Activated naive CD8-positive, alpha-beta T cell treated with anti-CD3 and anti-CD28 coated beads, Interleukin-2, amount 10 ng/mL, durations not matched to agents 7 days and 5 days (primary cell): ENCODE data around the gene NLRP4. TPM values are rescaled to one million over a fixed set of nuclear protein-coding genes. Genes with fewer than 3 reads are reported as not detected.

Experiments used
- ATAC-seq: fragments of 150-1000 bp; cut with Tn5 transposase; one replicate; pipeline ENCODE4 v1.10.0; 2021; ENCODE audit warnings: low read depth, moderate library complexity
- POLR2A ChIA-PET: fragments of 350-600 bp; sonication (Branson Sonifier 250); formaldehyde crosslinking; loops from one replicate; lab custom pipeline; 2021; ENCODE audit warnings: antibody characterized with exemption; lab: Charles Lee
- DNase-seq: peaks from one replicate; pipeline ENCODE4 v3.0.0; 2021
- H3K27ac Mint-ChIP-seq: one replicate; pipeline ENCODE4 v1.8.0; 2022; ENCODE audit warnings: mild to moderate bottlenecking, mixed read lengths
- H3K27me3 Mint-ChIP-seq: one replicate; pipeline ENCODE4 v1.8.0; 2022; ENCODE audit warnings: mild to moderate bottlenecking, moderate library complexity, mixed read lengths
- H3K36me3 Mint-ChIP-seq: one replicate; pipeline ENCODE4 v1.8.0; 2021; ENCODE audit warnings: mild to moderate bottlenecking, mixed read lengths
- H3K4me1 Mint-ChIP-seq: one replicate; pipeline ENCODE4 v1.8.0; 2021; ENCODE audit warnings: mixed read lengths
- H3K4me3 Mint-ChIP-seq: one replicate; pipeline ENCODE4 v1.8.0; 2022; ENCODE audit warnings: mild to moderate bottlenecking, moderate library complexity, mixed read lengths
- H3K9me3 Mint-ChIP-seq: one replicate; pipeline ENCODE4 v1.8.0; 2021; ENCODE audit warnings: mixed read lengths
- total RNA-seq, 2 experiments: library from RNA; stranded (reverse); gene quantifications; one replicate each; pipeline ENCODE4 v1.2.3, GENCODE V29; 2021

The NLRP4 gene, protein sequence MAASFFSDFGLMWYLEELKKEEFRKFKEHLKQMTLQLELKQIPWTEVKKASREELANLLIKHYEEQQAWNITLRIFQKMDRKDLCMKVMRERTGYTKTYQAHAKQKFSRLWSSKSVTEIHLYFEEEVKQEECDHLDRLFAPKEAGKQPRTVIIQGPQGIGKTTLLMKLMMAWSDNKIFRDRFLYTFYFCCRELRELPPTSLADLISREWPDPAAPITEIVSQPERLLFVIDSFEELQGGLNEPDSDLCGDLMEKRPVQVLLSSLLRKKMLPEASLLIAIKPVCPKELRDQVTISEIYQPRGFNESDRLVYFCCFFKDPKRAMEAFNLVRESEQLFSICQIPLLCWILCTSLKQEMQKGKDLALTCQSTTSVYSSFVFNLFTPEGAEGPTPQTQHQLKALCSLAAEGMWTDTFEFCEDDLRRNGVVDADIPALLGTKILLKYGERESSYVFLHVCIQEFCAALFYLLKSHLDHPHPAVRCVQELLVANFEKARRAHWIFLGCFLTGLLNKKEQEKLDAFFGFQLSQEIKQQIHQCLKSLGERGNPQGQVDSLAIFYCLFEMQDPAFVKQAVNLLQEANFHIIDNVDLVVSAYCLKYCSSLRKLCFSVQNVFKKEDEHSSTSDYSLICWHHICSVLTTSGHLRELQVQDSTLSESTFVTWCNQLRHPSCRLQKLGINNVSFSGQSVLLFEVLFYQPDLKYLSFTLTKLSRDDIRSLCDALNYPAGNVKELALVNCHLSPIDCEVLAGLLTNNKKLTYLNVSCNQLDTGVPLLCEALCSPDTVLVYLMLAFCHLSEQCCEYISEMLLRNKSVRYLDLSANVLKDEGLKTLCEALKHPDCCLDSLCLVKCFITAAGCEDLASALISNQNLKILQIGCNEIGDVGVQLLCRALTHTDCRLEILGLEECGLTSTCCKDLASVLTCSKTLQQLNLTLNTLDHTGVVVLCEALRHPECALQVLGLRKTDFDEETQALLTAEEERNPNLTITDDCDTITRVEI
- not detected for total RNA-seq

DNA sequence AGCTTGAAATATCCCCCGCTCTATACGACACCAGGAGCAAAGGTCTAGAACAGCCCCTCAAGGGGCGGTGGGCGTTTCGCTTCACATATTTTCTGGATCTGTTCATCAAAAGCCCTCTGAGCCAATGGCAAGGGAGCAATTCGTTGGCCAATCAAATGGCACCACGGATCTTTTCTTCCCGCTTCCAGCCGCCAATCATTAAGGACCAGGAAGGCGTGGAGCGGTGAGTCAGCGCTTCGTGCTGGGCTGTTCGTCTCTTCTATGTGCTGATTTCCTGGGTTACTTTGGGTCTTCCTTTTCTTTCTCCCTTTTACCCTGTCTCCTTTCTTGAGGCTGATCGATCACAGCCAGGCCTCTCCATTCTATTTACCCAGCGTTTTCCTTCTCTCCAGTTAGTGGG is at the start of gene NLRP4:
Gene NLRP4 (plus strand): TSS at position 201 of the 400 bp plus-strand sequence. CDS start 15,541 bp downstream, outside the sequence.
- DNase-seq (no peak), ATAC-seq (no peak)
- Mint-ChIP-seq H3K4me1 (no peaks in the 10 kb centered on the region), H3K36me3 (no peaks in the 10 kb centered on the region), H3K27me3 (no peaks in the 10 kb centered on the region), H3K4me3 (no peak within 1 kb of the TSS), H3K9me3 (no peaks in the 10 kb centered on the region), H3K27ac (no peak within 1 kb of the TSS)
- POLR2A ChIA-PET = no interaction called here

DNA sequence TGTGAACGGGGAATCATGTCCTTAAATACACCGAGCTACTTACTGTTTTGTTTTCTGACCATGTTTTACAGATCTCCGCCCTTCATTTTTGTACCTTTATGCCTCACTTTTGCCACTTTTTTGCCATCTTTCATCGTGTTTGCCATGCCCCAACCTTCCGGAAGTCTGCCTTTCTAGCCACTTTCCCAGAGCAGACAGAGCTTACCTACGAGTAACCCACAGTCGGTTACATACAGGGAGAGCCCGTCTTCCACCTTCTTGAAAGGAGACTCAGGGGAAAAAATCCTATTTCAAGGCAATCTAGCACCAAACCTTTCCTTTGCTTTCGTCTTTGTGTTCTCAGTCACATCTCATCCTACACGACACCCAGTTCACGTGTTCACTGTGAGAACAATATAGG is 41.3 kb upstream of the NLRP4 start:
- Mint-ChIP-seq H3K4me3 (no peak overlapping the region), H3K27me3 (no peaks in the 10 kb centered on the region), H3K27ac (no peak overlapping the region), H3K9me3 (no peaks in the 10 kb centered on the region), H3K4me1 (no peaks in the 10 kb centered on the region), H3K36me3 (no peaks in the 10 kb centered on the region)
- ATAC-seq = no peak
- no peak for DNase-seq
- POLR2A ChIA-PET = no interaction called here

DNA sequence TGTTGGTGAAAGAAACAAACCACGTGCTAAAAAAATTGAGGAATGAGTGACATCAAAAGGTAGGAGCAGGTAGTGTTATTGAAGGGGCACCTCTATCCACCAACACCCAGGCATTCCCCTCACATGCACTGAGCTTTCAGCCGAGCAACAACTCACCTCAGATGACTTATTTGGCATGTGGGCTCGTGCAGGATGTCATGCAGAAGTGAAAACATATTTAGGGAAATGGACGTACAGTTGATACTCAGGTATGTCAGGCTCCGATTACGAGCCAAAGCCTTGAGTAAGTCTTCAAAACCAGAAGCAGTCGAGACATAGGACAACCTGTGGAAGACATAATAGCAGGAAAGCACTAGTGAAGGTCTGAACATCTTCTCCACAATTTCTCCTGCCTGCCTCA is 34.9 kb upstream of the NLRP4 start:
- Mint-ChIP-seq H3K4me3 (no peak overlapping the region), H3K27me3 (no peaks in the 10 kb centered on the region), H3K27ac (no peak overlapping the region), H3K9me3 (peaks cover 5% of the 10 kb centered on the region), H3K4me1 (no peaks in the 10 kb centered on the region), H3K36me3 (no peaks in the 10 kb centered on the region)
- DNase-seq (no peak), ATAC-seq (no peak)
- POLR2A ChIA-PET = no interaction called here

DNA sequence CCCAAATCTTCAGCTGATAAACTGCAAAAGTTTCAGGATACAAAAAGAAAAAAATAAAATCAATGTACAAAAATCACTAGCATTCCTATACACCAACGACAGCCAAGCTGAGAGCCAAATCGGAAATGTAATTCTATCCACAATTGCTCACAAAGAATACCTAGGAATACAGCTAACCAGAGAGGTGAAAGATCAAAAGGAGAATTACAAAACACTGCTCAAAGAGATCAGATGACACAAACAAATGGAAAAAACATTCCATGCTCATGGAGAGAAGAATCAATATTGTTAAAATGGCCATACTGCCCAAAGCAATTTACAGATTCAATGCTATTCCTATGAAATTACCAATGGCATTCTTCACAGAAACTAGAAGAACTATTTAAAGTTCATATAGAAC is 34.1 kb upstream of the NLRP4 start:
- Mint-ChIP-seq H3K27me3 (no peaks in the 10 kb centered on the region), H3K27ac (no peak overlapping the region), H3K9me3 (peaks cover 5% of the 10 kb centered on the region), H3K4me1 (no peaks in the 10 kb centered on the region), H3K36me3 (no peaks in the 10 kb centered on the region), H3K4me3 (no peak overlapping the region)
- DNase-seq (no peak), ATAC-seq (no peak)
- POLR2A ChIA-PET = no interaction called here

DNA sequence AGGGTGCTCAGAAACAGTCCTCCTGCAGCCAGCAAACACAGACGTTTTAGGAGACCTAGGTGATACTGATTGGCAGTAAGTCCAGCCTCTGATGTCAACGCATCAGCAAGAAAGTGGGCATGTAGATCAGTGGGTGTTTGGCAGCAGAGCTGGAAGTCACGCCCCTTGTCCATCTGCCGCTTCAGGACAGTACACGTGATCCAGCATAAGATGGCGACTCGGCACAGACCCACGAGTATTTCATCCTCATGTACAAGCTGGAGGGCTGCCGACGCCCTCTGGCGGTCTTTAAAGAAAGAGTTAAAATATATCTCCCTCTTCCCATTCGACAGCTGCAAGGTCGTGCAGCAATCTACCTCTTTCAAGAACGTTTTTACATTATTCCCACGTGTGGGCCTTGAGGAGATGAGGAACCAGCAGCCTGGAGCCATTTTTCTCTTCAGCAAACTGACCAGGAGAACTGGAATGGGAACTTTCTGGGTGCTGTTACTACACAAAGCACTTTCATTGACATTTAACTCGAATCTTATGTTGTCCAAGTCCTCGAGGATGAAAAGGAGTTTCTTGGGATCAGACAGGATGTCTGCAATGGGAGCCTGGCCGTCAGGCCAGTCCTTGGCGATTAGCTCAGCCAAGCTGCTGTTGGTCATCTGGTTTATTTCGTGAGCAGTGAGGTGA is 26.8 kb upstream of the NLRP4 start:
- POLR2A ChIA-PET = interaction anchor here (0.5 kb wide), 1 partner anchor 175 kb away, joined by 6 read pairs; no protein-coding TSS in a partner anchor
- H3K36me3 Mint-ChIP-seq = no peaks in the 10 kb centered on the region
- no peak overlapping the region for H3K27ac Mint-ChIP-seq
- H3K27me3 Mint-ChIP-seq = peaks cover 3% of the 10 kb centered on the region
- no peak overlapping the region for H3K4me3 Mint-ChIP-seq
- peaks cover 1% of the 10 kb centered on the region for H3K9me3 Mint-ChIP-seq
- DNase-seq (peak; percentile 29), ATAC-seq (no peak)
- H3K4me1 Mint-ChIP-seq = peaks cover 4% of the 10 kb centered on the region

DNA sequence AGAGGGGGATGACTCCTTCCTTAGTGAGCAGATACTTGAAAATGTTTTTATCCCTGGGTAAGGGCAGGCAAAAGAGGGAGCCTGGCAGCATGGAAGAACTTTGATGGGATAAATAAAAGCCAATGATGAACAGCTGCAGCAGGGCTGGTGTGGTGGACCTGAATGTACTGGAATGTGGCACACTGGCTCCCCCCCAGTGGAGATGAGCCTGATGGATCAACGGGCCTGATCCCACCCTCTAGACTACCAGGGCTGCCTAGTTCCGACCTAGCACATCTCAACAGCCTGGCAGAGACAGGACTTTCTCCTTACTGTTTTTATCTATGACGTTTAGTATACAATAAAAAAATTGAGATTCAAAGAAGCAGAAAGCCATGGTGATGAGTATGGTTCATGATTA is 25.0 kb upstream of the NLRP4 start:
- Mint-ChIP-seq H3K4me3 (no peak overlapping the region), H3K4me1 (peaks cover 4% of the 10 kb centered on the region), H3K9me3 (peaks cover 1% of the 10 kb centered on the region), H3K27me3 (peaks cover 3% of the 10 kb centered on the region), H3K27ac (no peak overlapping the region), H3K36me3 (no peaks in the 10 kb centered on the region)
- ATAC-seq (no peak), DNase-seq (no peak)
- POLR2A ChIA-PET = no interaction called here

DNA sequence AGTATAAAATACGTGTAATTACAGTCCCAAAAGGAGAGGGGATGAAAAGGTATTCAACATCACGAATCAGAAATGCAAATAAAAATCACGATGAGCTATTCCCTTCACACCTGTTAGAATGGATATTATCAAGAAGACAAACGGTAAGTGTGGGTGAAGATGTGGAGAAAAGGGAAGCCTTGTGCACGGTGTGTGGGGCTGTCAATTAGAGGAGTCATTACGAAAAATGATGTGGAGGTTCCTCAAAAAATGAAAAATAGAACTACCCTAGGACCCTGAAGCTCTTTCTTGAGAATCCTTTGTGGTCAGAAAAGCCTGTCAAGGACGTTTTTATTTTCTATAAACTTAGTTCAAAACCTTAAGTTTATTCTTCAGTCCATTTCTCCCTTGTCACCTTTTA is 23.9 kb upstream of the NLRP4 start:
- ATAC-seq = no peak
- Mint-ChIP-seq H3K4me1 (peaks cover 4% of the 10 kb centered on the region), H3K27ac (no peak overlapping the region), H3K4me3 (no peak overlapping the region), H3K36me3 (no peaks in the 10 kb centered on the region), H3K27me3 (peaks cover 3% of the 10 kb centered on the region), H3K9me3 (peaks cover 1% of the 10 kb centered on the region)
- POLR2A ChIA-PET = no interaction called here
- no peak for DNase-seq

DNA sequence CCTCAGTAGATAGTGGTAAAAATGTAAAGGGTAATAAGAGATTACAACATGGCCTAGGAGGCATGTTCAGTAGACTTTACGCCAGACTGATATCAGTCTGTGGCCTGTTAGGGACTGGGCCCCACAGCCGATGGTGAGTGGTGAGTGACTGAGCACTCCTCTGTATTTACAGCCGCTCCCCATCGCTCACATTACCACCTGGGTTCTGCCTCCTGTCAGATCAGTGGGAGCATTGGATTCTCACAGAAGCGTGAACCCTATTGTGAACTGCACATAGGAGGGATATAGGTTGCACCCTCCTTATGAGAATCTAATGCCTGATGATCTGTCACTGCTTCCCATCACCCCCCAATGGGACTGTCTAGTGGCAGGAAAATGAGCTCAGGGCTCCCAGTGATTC is 22.4 kb upstream of the NLRP4 start:
- POLR2A ChIA-PET = no interaction called here
- no peak for DNase-seq
- no peaks in the 10 kb centered on the region for H3K36me3 Mint-ChIP-seq
- peaks cover 3% of the 10 kb centered on the region for H3K27me3 Mint-ChIP-seq
- H3K4me1 Mint-ChIP-seq = peaks cover 4% of the 10 kb centered on the region
- no peaks in the 10 kb centered on the region for H3K9me3 Mint-ChIP-seq
- H3K27ac Mint-ChIP-seq = no peak overlapping the region
- no peak for ATAC-seq
- no peak overlapping the region for H3K4me3 Mint-ChIP-seq

DNA sequence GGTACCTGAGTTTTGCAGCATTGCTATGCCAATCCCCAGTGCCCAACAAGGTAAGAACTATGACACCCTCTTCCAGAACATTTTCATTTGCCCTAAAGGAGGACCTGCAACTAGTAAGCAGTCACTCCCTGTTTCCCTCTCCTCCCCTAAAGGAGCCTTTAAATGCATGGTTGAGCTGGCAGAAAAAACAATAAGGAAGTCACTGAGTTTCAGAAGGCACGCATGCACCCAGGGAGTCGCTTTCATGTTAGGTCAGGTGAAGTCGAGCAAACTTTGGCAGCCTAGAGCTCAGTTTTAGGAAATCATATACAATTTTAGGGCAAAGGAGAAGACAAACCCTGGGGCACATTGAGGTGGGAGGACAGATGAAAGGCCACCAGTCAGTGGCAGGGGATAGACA is 16.3 kb upstream of the NLRP4 start:
- H3K27ac Mint-ChIP-seq = no peak overlapping the region
- H3K4me1 Mint-ChIP-seq = no peaks in the 10 kb centered on the region
- H3K36me3 Mint-ChIP-seq = no peaks in the 10 kb centered on the region
- DNase-seq (no peak), ATAC-seq (no peak)
- H3K27me3 Mint-ChIP-seq = no peaks in the 10 kb centered on the region
- no peak overlapping the region for H3K4me3 Mint-ChIP-seq
- POLR2A ChIA-PET = no interaction called here
- H3K9me3 Mint-ChIP-seq = peaks cover 2% of the 10 kb centered on the region

DNA sequence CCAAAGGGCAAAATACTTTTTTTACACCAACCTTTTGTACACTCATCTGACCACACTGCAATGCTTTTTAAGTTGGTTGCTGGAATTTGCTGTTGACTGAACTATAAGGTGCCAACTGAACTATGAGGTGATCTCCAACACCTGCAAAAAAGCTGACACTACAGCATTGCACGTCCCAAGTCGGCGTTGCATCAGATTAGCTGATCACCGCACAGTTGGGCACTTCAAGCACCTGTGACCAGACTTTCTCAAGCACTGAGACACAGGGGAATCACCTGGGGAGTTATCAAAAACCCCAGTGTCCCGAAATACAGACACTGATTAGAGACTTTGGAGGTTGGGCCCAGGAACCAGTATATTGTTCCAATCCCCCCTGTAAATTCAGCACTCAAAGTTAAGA is 5.7 kb upstream of the NLRP4 start:
- no peaks in the 10 kb centered on the region for H3K36me3 Mint-ChIP-seq
- no peak overlapping the region for H3K27ac Mint-ChIP-seq
- H3K9me3 Mint-ChIP-seq = peaks cover 1% of the 10 kb centered on the region
- ATAC-seq (no peak), DNase-seq (no peak)
- H3K4me3 Mint-ChIP-seq = no peak overlapping the region
- POLR2A ChIA-PET = no interaction called here
- no peaks in the 10 kb centered on the region for H3K27me3 Mint-ChIP-seq
- no peaks in the 10 kb centered on the region for H3K4me1 Mint-ChIP-seq

DNA sequence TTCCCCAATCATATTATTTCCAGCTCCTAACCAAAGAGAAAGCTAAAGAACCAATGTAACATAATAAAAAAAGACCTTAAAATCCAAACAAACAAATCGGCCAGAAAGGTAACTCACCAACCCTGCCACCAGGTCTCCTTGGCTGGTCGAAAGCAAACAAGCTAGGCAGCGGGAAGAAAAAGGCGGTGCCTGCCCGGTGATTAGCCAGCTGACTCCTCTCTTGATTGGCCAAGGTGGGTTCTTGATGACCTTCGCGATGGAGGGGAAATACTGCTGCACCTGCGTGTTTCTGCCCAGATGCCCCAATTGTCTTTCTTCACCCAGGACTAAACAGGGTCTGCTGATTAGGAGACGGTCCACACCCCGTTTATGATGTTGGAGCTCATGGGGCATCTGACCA is 4.5 kb upstream of the NLRP4 start, which contains the start of gene NLRP11:
Gene NLRP11 (minus strand): TSS at position 154 of the 400 bp plus-strand sequence. CDS start 13,825 bp downstream, outside the sequence.
- DNase-seq (no peak), ATAC-seq (no peak)
- Mint-ChIP-seq H3K9me3 (peaks cover 1% of the 10 kb centered on the region), H3K4me1 (no peaks in the 10 kb centered on the region), H3K4me3 (no peak within 1 kb of the TSS), H3K27me3 (no peaks in the 10 kb centered on the region), H3K27ac (no peak within 1 kb of the TSS), H3K36me3 (no peaks in the 10 kb centered on the region)
- POLR2A ChIA-PET = no interaction called here

DNA sequence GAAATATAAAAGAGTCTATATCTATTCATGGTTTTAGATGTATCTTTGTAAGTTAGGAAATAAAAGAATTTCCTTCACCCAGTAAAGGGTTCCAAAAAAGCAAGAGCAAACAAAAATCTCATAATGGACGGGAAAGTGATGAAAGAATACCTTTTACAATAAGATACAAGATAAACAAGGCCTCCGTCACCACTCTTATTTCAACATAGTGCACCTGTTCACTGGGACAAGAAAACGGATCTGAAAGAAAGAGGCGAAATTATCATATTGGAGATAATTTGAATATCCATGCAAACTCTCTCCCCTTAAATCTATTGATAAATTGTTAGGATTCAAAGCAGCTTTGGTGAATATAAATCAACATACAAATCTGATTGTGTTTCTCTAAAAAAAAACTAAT is 3.7 kb upstream of the NLRP4 start:
- H3K4me3 Mint-ChIP-seq = no peak overlapping the region
- no peak for ATAC-seq
- no peaks in the 10 kb centered on the region for H3K27me3 Mint-ChIP-seq
- H3K9me3 Mint-ChIP-seq = peaks cover 1% of the 10 kb centered on the region
- POLR2A ChIA-PET = no interaction called here
- no peak for DNase-seq
- no peaks in the 10 kb centered on the region for H3K4me1 Mint-ChIP-seq
- no peaks in the 10 kb centered on the region for H3K36me3 Mint-ChIP-seq
- no peak overlapping the region for H3K27ac Mint-ChIP-seq

DNA sequence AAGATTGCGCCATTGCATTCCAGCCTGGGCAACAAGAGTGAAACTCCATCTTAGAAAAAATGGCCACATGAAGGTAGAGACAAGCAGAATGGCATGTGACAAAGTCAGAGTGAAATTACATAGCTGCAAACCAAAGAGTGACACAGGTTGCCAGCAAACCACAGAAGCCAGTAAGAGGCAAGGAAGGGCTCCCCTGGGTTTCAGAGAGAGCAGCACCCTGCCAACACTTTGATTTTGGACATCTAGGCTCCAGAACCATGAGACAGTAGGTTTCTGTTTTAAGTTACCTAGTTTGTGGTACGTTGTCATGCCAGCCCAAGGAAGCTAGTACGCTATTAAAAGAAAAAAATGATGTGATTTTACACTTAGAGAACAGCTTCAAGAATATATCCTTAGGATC is 1.9 kb downstream of the NLRP4 start:
- H3K9me3 Mint-ChIP-seq = no peaks in the 10 kb centered on the region
- POLR2A ChIA-PET = no interaction called here
- no peaks in the 10 kb centered on the region for H3K4me1 Mint-ChIP-seq
- no peak overlapping the region for H3K27ac Mint-ChIP-seq
- no peaks in the 10 kb centered on the region for H3K27me3 Mint-ChIP-seq
- no peaks in the 10 kb centered on the region for H3K36me3 Mint-ChIP-seq
- H3K4me3 Mint-ChIP-seq = no peak overlapping the region
- no peak for DNase-seq
- ATAC-seq = no peak
